Astrocyte (in vitro differentiated cells and primary cell): ENCODE data around the gene SATB2. TPM values are rescaled to one million over a fixed set of nuclear protein-coding genes. Genes with fewer than 3 reads are reported as not detected.

ENCODE experiments used
- DNase-seq: peaks from one replicate; pipeline ENCODE4 v3.0.0-alpha.2; 2010; ENCODE audit warnings: low read depth
- FAIRE-seq: peaks from 2 replicates; lab custom pipeline; 2011; peaks lifted over from hg19 to GRCh38; lab: Jason Lieb, UNC
- H2AFZ ChIP-seq: 2 replicates; pipeline ENCODE4 v1.6.0; 2012; ENCODE audit warnings: low read depth, low read length, inconsistent platforms
- H3K27ac ChIP-seq: 2 replicates; pipeline ENCODE4 v1.5.1; 2011; ENCODE audit warnings: low read depth, low read length, inconsistent platforms
- H3K27me3 ChIP-seq: 2 replicates; pipeline ENCODE4 v1.6.0; 2011; ENCODE audit warnings: low read length, inconsistent platforms; ENCODE audit not compliant: insufficient read depth
- H3K36me3 ChIP-seq: 2 replicates; pipeline ENCODE4 v1.5.1; 2011; ENCODE audit warnings: low read length, inconsistent platforms; ENCODE audit not compliant: insufficient read depth
- H3K4me1 ChIP-seq: 2 replicates; pipeline ENCODE4 v1.5.1; 2011; ENCODE audit warnings: low read length, inconsistent platforms; ENCODE audit not compliant: insufficient read depth
- H3K4me2 ChIP-seq: 2 replicates; pipeline ENCODE4 v1.6.0; 2012; ENCODE audit warnings: low read length, inconsistent platforms
- H3K4me3 ChIP-seq: 2 replicates; pipeline ENCODE4 v1.5.1; 2011; ENCODE audit warnings: low read depth, mild to moderate bottlenecking, low read length, inconsistent platforms; ENCODE audit not compliant: insufficient read depth
- H3K79me2 ChIP-seq: 2 replicates; pipeline ENCODE4 v1.6.0; 2012; ENCODE audit warnings: mild to moderate bottlenecking, low read length, inconsistent platforms; ENCODE audit not compliant: insufficient read depth
- H3K9ac ChIP-seq: 2 replicates; pipeline ENCODE4 v1.6.0; 2012; ENCODE audit warnings: mild to moderate bottlenecking, low read length, inconsistent platforms
- H3K9me3 ChIP-seq: 2 replicates; pipeline ENCODE4 v1.5.1; 2012; ENCODE audit warnings: low read depth, mild to moderate bottlenecking, low read length, inconsistent platforms; ENCODE audit not compliant: insufficient read depth
- H4K20me1 ChIP-seq: 2 replicates; pipeline ENCODE4 v1.6.0; 2012; ENCODE audit warnings: low read length, inconsistent platforms; ENCODE audit not compliant: insufficient read depth
- H3K27ac Mint-ChIP-seq: one replicate; pipeline ENCODE4 v1.8.0; 2021; ENCODE audit warnings: mild to moderate bottlenecking, mixed read lengths; ENCODE audit not compliant: unreplicated experiment
- H3K27me3 Mint-ChIP-seq: one replicate; pipeline ENCODE4 v1.8.0; 2021; ENCODE audit warnings: low read depth, mixed read lengths; ENCODE audit not compliant: unreplicated experiment
- H3K36me3 Mint-ChIP-seq: one replicate; pipeline ENCODE4 v1.8.0; 2021; ENCODE audit warnings: low read depth, mixed read lengths; ENCODE audit not compliant: unreplicated experiment
- H3K4me1 Mint-ChIP-seq: one replicate; pipeline ENCODE4 v1.8.0; 2021; ENCODE audit warnings: low read depth, mixed read lengths; ENCODE audit not compliant: unreplicated experiment
- H3K4me3 Mint-ChIP-seq: one replicate; pipeline ENCODE4 v1.8.0; 2021; ENCODE audit warnings: mild to moderate bottlenecking, moderate library complexity, mixed read lengths; ENCODE audit not compliant: unreplicated experiment
- H3K9me3 Mint-ChIP-seq: one replicate; pipeline ENCODE4 v1.8.0; 2021; ENCODE audit warnings: mild to moderate bottlenecking, mixed read lengths; ENCODE audit not compliant: unreplicated experiment
- EZH2 ChIP-seq: IDR thresholded peaks from 2 replicates; pipeline ENCODE4 v1.6.1; 2012; ENCODE audit warnings: mild to moderate bottlenecking, low read length, inconsistent platforms; ENCODE audit not compliant: insufficient read depth
- total RNA-seq: library from RNA; stranded (reverse); gene quantifications from 2 replicates; pipeline ENCODE4 v1.2.1, GENCODE V29; 2021
- TF ChIP-seq, protein P1 (sequence below): IDR thresholded peaks from 2 replicates; pipeline ENCODE4 v1.5.1; 2011; ENCODE audit warnings: low read depth, mild to moderate bottlenecking, inconsistent platforms, low read length, moderate library complexity; ENCODE audit not compliant: insufficient read depth

SATB2 gene
- total RNA-seq, 1 donor from 2014 or later = 12.3 TPM

DNA sequence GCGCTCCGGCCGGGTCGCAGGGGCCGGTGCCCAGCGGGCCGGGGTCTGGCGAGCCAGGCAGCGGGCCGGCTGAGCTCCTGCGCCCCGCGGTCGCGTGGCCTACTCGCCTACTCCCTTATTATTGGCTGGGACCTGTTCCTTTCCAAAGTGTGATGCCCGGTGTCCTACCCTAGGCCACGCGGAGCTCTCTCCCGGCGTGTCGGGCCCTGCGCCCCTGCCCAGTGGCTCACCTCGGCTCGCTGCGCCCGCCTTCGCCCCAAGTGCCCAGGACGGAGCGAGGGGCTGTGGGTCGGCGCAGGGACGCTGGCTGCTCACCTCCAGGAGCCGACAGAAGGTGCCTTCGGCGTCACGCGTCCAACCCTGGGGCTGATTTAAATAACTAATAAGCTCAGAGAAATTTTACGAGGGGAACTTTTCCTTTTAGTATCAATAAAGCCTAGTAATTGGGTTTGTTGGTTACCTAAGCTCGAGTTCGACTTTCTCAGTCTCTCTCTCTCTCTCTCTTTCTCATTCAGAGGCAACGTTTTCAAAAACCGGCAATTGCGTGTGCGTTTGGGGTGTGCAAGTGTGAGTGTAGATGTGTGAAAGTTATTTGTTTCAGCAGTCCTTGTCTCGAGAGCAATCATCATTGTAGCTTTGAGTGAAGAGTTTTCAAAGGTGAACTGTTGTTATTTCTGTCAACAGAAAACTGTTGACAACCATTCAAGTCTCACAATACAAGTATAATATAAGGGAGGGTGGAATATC lies 7.0 kb upstream of the SATB2 start:
- Histone ChIP-seq H3K27me3 (peaks cover 76% of the 10 kb centered on the region), H3K36me3 (no peaks in the 10 kb centered on the region), H3K9me3 (no peaks in the 10 kb centered on the region), H3K27ac (no peak overlapping the region), H3K4me2 (peak overlapping the region; percentile 92), H3K79me2 (peaks cover 12% of the 10 kb centered on the region), H2AFZ (no peak overlapping the region), H3K4me3 (no peak overlapping the region), H4K20me1 (no peaks in the 10 kb centered on the region), H3K4me1 (peaks cover 13% of the 10 kb centered on the region), H3K9ac (no peak overlapping the region)
- TF ChIP-seq EZH2 = peak; percentile 94
- TF ChIP-seq, protein P1, sequence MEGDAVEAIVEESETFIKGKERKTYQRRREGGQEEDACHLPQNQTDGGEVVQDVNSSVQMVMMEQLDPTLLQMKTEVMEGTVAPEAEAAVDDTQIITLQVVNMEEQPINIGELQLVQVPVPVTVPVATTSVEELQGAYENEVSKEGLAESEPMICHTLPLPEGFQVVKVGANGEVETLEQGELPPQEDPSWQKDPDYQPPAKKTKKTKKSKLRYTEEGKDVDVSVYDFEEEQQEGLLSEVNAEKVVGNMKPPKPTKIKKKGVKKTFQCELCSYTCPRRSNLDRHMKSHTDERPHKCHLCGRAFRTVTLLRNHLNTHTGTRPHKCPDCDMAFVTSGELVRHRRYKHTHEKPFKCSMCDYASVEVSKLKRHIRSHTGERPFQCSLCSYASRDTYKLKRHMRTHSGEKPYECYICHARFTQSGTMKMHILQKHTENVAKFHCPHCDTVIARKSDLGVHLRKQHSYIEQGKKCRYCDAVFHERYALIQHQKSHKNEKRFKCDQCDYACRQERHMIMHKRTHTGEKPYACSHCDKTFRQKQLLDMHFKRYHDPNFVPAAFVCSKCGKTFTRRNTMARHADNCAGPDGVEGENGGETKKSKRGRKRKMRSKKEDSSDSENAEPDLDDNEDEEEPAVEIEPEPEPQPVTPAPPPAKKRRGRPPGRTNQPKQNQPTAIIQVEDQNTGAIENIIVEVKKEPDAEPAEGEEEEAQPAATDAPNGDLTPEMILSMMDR = no peak
- H3K36me3 Mint-ChIP-seq = no peaks in the 10 kb centered on the region
- DNase-seq (no peak), FAIRE-seq (no peak)
- H3K27ac Mint-ChIP-seq = no peak overlapping the region
- H3K4me1 Mint-ChIP-seq = peaks cover 7% of the 10 kb centered on the region
- peak overlapping the region; percentile 47 for H3K4me3 Mint-ChIP-seq
- H3K9me3 Mint-ChIP-seq = peaks cover 7% of the 10 kb centered on the region
- H3K27me3 Mint-ChIP-seq = peaks cover 71% of the 10 kb centered on the region

GRCh38 chr2:199463708-199464605 lies 6.2 kb upstream of the SATB2 start:
- no peaks in the 10 kb centered on the region for H3K9me3 ChIP-seq
- peak overlapping the region; percentile 85 for H2AFZ ChIP-seq
- peak overlapping the region; percentile 92 for H3K4me2 ChIP-seq
- peak overlapping the region; percentile 78 for H3K4me3 Mint-ChIP-seq
- peak overlapping the region; percentile 65 for H3K9ac ChIP-seq
- peaks cover 7% of the 10 kb centered on the region for H3K9me3 Mint-ChIP-seq
- no peaks in the 10 kb centered on the region for H3K36me3 Mint-ChIP-seq
- H3K36me3 ChIP-seq = no peaks in the 10 kb centered on the region
- H3K4me1 Mint-ChIP-seq = peaks cover 7% of the 10 kb centered on the region
- TF ChIP-seq, protein P1 = no peak
- no peak for TF ChIP-seq EZH2
- H3K27me3 ChIP-seq = peaks cover 68% of the 10 kb centered on the region
- DNase-seq = no peak
- no peak overlapping the region for H3K27ac Mint-ChIP-seq
- H3K27me3 Mint-ChIP-seq = peaks cover 63% of the 10 kb centered on the region
- FAIRE-seq = no peak
- no peak overlapping the region for H3K27ac ChIP-seq
- no peaks in the 10 kb centered on the region for H4K20me1 ChIP-seq
- peak overlapping the region; percentile 59 for H3K4me3 ChIP-seq
- H3K4me1 ChIP-seq = peaks cover 11% of the 10 kb centered on the region
- peaks cover 12% of the 10 kb centered on the region for H3K79me2 ChIP-seq
